KBM-7 (cell line): Measurements from ENCODE around the gene BAIAP2.
"Not testable (repeated sequence)": the region's sequence is repeated elsewhere in the genome, so short reads cannot be mapped to it uniquely, and the experiment has no call there.

Experiments used
- DNase-seq: peaks from one replicate; pipeline ENCODE4 v3.0.0-alpha.2; 2015
- in situ Hi-C: fragments of 300-500 bp; cut with MboI; formaldehyde crosslinking; loops from 2 replicates; pipeline ENCODE4 v1.14.3; 2020; ENCODE audit warnings: low sequenced_read_pairs, low pct_unique_long_range_greater_than_20kb, mixed read lengths

BAIAP2 gene

DNA sequence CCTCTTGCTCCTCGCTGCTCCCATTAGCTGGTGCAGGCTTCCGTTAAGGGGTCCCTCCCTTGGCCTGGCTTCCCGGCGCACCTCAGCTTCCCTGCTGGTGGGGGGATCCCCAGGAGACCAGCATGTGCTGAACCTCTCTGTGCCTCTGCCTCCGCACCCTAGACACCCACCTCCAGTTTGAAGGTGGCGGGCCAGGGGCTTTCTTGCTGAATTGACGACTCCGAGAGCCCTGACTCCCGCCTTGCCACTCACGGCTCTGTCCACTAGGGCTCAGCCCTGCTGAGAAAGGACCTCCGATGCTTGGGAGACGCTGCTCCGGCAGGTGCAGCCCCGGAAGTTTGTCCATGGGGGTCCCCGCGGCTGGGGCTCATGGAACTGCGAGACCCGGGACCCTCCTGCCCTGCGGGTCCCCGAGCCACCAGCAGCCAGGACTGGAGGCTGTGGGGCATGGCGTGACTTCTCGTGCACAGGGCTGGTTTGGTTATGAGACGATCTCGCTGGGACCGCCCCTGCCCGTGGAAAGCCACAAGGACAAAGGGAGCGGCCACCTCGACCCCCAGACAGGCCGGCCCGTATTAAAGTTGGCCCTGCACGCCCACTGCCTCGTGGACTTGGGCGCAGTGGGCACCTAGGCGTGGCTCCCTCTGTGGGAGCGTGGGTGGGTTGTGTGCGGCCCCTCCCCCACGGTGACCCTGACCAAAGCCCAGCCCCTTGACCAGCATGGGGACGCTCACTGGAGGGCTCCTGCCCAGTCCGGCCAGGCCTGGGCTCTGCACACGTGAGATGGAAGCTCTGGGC, 35.2 kb upstream of the BAIAP2 start:
- in situ Hi-C loops = no loop called here
- DNase-seq = no peak

DNA sequence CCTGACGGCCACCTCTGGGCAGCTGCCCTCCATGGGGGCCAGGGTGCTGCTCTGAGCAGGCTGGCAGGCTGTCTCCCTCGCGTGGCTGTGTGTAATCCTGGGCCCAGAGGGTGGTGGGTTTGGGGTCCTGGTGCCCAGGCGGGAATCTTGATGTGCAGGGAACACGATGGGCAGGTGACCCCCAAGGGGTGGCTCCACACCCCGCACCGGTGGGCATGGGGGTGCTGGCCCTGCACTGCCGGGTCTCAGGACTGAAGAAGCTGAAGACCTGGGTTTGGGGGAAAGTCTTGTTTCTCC, 34.7 kb upstream of the BAIAP2 start:
- in situ Hi-C loops = no loop called here
- DNase-seq = no peak

DNA sequence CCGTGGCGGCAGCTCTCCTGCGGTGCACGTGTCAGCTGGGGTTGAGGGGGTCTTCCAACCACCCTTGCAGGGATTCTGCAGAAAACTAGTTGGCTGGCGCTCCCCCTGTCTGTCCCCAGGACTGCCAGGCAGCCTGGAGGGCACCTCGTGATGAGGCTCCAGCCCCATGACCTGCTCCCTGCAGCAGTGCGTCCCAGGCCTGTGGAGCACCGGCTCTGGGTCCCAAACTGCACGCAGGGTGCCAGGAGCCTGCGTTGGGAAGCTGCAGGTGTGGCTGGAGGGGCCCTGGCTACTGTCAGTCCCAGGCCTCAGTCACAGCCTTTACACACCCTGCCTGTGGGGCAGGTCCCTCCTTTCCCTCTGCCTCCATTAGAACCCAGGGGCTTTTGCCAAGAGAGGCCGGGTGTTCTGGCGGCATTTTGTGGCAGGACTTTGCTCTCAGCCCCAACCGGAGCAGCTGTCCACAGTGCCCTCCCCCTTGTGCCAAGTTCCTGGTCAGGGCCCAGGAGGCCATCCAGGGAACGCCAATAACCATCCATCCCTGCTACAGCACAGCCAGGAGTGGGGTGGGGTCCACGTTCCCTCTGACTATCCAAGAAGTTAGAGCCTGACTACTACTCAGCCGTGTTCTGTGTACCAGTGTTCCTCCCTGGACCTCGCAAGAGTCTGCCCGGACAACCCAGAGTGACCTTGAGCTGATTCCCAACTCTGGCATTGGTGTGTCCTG, 34.2 kb upstream of the BAIAP2 start:
- DNase-seq = no peak
- in situ Hi-C loops = no loop called here

DNA sequence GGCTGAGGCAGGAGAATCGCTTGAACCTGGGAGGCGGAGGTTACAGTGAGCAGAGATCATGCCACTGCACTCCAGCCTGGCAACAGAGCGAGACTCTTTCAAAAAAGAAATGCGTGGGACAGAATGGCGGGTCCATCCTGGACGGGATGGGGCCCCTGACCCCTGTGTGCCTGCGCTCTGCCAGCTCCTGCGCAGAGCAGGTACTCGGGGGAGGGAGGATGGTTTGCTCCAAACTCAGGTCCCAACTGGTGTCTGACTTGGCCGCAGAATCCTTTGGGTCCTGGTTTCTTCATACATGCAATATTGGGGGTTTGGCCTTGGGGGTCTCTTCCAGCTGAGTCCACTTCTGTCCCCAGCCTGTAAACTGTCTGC, 33.0 kb upstream of the BAIAP2 start:
- no peak for DNase-seq
- in situ Hi-C loops = no loop called here

DNA sequence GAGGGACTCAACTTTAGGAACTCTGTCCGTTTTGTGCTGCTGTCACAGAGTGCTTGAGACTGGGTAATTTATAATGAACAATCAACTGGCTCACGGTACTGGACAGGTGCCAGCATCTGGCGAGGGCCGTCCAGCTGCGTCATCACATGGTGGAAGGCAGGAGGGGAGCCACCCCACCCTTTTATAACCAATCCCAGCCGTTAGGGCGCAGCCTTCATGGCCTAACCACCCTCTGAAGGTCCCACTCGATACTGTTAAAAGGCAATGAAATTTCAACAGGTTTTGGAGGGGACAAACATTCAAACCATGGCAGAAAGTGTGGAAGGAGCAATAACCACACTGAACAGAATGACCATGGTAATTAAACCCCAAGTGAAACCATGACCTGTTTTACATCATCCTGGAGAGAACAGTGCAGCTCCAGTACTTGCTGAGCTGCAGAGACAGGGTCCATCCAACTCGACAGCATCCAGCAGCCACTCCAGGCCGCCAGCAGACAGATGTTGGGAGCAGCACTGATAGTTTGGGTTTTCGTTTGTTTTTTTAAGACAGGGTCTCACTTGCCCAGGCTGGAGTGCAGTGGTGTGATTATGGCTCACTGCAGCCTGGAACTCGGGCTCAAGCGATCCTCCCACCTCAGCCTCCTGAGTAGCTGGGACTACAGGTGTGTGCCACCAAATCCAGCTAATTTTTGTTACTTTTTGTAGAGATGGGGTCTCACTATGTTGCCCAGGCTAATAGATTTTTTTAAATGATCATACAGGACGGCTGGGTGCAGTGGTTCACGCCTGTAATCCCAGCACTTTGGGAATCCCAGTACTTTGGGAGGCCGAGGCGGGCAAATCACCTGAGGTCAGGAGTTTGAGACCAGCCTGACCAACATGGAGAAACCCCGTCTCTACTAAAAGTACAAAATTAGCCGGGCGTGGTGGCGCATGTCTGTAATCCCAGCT, 32.3 kb upstream of the BAIAP2 start:
- no peak for DNase-seq
- in situ Hi-C loops = no loop called here

DNA sequence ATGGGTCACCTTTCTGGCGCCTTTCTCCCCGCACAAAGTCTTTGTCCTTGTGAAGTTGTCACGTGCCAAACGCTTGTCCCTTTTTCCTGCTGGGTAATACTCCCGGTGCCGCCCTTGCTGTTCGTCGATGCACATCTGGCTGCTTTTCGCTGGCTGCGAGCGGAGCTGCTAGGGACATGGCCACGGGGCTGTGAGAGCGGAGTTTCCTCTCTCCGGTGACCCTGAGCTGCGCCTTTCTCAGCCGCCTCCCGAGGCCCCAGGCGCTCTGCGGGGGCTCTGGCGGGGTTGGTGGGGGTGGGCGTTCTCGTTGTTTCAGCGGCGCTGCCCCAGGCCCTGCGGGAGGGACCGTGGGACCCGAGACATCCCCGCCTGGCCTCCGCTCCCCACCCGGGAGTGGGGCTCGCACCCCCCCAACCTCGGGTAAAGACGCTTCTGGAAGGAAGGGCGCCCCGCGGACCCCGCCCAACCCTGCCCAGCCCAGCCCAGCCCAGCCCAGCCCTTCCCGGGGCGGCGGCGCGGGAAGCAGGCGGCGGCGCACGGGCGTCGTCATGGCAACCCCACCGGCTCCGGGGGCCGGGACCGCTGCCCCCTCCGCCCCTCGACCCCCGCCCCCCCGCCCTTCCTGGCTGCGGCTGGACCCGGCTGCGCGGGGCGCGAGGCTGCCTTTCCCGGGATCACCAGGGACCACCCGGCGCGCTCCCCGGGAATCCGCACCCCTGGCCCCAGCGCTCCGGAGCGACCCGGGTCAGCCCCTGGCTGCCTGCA, 31.1 kb upstream of the BAIAP2 start:
- DNase-seq = no peak
- in situ Hi-C loops = no loop called here

DNA sequence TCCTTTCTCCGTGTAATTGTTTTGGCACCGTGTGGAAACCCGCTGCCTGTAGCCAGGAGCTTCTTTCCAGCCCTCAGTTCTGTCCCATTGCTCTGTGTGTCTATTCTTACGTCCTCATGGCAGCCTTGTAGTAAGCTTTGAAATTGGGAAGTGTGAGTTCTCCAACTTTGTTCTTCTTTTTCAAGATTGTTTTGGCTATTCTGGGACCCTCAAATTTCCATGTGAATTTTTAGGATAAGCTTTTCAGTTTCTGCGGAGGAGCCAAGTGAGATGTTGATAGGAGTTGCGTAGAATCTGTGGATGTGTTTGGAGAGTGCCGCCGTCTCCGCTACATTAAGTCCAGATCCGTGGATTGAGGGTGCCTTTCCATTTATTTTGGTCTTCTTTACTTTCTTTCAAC, 28.1 kb upstream of the BAIAP2 start:
- in situ Hi-C loops = no loop called here
- DNase-seq = no peak

DNA sequence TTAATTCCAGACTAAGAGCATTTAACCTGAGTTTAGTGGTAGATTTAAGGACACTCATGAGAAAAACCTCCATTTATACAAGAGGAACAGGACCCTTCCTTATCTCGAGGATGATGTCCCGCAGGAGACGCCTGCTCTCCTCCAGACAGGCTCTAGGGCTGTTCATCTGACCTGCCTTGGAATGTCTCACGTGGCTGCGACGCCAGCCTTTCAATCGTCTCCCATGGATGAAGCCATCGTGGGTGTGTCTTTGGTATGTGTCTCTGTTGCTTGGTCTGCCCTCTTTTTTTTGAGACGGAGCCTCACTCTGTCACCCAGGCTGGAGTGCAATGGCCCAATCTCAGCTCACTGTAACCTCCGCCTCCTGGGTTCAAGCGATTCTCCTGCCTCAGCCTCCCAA, 26.8 kb upstream of the BAIAP2 start:
- in situ Hi-C loops = no loop called here
- no peak for DNase-seq

DNA sequence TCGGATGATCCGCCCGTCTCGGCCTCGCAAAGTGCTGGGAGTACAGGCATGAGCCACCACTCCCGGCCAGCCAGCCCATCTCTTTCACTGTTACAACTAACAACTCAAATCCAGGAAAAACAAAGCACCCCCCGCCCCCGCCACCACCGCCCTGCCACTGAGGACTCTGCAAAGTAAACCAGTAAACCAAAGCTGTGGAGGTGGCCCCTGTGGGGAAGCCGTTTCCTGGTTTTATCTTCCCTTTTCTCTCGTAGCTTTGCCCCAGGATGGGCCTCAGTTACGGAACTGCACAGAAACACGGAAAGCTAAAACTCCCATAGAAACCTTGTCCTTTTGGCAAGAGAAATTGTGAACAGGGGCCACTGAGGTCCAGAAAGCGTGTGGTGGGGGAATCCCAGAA, 25.8 kb upstream of the BAIAP2 start:
- in situ Hi-C loops = no loop called here
- peak; percentile 90 for DNase-seq

DNA sequence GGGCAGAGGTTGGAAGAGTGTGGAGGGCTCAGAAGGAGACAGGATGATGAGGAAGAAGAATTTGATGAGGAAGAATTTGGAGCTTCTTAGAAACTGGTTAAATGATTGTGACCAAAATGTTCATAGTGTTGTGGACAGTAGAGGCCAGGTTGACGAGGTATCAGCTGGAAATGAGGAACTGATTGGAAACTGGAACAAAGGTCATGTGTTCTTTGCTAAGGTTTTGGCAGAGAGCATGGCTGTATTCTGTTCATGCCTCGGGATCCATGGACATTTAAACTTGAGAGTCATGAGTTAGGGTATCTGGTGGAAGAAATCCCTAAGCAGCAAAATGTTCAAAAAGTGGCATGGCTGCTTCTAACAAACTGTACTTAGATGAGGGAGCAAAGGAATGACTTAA, 24.0 kb upstream of the BAIAP2 start:
- no peak for DNase-seq
- in situ Hi-C loops = no loop called here

DNA sequence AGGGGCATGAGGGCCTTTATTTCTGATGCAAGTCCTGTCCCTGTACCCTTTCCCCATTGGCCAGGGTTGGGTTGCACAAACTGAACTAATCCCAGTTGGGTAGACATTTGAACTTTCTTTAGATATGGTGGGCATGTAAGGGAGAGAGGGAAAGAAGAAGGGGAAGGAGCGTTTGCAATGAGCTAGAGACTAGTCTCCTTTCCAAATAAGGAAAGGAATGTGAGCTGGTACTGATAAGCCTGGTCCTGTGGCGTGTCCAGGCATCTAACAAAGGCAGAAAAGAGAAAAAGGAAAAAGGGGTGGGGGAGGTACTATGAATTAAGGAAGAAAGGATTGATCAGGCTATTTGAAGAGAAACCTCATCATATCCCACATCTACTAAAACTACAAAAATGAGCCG, 23.0 kb upstream of the BAIAP2 start:
- in situ Hi-C loops = no loop called here
- no peak for DNase-seq

DNA sequence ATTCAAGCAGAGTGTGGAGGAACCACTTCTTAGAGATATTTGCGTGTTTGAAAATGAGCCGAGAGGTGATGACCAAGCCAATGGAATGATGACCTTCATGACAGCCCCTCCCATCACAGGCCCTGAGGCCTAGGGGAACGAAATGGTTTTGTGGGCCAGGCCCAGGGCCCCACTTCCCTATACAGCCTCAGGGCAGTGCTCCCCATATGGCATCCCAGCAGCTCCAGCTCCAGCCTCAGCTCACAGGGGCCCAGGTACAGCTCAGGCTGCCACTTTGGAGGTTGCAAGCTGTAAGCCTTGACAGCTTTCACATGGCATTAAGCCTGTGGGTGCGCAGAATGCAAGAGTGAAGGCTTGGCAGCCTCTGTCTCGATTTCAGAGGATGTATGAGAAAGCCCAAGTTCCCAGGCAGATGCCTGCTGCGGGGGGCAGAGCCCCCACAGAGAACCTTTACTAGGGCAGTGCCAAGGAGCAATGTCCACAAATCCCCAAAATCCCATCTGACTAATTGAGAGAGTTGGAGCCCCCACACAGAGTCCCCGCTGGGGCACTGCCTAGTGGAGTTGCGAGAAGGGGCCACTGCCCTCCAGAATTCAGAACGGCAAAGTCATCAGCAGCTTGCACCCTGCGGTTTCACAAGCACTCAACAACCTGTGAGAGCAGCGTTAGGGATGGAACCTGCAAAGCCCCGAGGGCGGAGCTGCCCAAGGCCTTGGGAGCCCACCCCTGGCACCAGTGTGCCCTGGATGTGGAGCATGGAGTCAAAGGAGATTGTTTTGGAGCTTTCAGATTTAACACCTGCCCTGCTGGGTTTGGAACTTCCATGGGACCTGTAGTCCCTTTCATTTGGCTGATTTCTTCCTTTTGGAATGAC, 22.1 kb upstream of the BAIAP2 start:
- no peak for DNase-seq
- in situ Hi-C loops = no loop called here

DNA sequence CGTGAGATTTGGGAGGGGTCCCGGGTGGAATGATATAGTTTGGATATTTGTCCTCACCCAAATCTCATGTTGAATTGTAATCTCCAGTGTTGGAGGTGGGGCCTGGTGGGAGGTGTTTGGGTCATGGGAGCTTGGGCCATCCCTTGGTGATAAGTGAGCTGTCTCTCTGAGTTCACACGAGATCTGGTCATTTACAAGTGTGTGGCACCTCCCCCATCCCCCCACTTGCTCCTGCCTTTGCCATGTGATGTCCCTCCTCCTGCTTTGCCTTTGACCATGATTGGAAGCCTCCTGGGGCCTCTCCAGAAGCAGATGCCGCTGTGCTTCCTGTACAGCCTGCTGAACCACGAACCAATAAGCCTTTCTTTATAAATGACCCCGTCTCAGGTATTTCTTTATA, 21.3 kb upstream of the BAIAP2 start:
- in situ Hi-C loops = no loop called here

DNA sequence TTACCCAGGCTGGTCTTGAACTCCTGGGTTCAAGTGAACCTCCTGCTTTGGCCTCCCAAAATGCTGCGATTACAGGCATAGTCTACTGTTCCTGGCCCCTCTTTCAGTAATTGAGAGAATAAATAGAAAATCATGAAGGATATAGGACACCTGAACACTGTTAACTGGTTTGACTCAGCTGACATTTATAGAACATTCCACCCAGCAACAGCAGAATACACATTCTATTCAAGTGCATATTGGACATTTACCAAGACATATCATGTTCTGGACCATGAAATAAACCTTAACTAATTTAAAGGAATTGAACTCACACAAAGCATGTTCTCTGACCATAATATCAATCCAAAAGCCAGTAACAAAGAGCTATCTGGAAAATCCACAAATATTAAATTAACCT, 19.8 kb upstream of the BAIAP2 start:
- in situ Hi-C loops = no loop called here
- DNase-seq = no peak

More for the DNA sequence above, 21.3 kb upstream of the BAIAP2 start:
- no peak for DNase-seq

DNA sequence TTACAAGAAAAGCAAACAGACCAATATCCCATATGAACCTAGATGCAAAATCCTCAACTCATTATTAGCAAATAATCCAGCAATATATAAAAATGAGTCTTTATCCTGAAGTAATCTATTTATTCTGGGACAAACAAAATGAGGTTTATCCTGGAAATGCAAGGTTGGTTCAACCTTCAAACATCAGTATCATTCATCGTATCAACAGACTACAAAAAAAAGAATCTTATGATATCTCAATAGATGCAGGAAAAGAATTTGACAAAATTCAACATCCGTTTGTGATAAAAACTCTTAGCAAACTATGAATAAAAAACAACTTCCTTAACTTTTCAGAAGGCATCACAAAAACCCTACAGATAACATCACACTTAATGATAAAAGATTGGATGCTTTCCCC, 18.4 kb upstream of the BAIAP2 start:
- in situ Hi-C loops = no loop called here
- no peak for DNase-seq

DNA sequence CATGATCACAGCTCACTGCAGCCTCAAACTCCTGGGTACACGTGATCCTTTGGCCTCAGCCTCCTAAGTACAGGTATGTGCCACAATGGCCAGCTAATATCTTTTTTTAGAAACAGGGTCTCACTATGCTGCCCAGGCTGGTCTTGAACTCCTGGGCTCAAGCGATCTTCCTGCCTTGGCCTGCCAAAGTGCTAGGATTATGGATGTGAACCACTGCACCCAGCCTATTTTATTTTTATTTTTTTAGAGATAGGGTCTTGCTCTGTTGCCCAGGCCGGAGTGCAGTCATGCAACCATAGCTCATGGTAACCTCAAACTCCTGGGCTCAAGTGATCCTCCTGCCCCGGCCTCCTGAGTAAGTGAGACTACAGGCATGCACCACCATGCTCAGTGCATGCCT, 17.6 kb upstream of the BAIAP2 start:
- DNase-seq, in situ Hi-C loops: not testable (repeated sequence)

DNA sequence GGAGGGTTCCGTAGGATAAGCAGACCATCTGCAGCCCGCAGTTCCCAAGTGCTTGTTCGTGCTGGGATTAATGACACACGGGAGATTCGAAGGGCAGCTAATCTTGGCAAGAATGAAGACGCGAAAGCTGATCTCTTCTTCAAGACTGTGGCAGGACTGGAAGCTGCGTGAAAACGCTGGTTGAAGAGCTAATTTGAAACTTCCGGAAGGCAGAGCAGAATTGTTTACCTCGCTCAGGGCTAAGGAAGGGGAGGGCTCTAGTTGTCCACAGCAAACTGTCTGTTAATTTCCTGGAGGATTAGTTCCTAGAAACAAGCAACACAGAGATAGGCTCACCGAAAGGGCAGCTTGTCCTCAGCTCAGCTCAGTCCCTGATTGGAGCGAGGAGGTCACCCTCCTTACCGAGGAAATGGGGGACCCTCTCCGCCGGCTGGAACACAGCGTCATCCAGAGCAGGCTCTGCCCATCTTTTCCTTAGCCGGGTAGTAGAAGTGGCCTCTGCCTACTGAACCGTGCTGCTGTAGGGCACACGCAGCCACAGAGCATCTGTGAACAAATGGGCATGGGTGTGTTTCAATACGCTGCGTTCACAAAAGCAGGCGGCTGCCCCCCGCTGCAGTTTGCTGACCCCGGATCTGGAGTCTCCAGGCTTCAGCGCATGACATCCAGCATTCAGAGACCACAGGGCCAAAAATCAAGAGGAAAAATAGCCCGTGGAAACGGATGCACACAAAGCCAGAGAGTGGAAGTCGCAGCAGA, 16.7 kb upstream of the BAIAP2 start:
- in situ Hi-C loops = no loop called here

More for the DNA sequence above, 16.7 kb upstream of the BAIAP2 start:
- DNase-seq = peak; percentile 96
